ENCODE results near the gene THAP7. TPM values are rescaled to one million over a fixed set of nuclear protein-coding genes. Genes with fewer than 3 reads are reported as not detected.

Gene THAP7
- total RNA-seq, 1 donor from 2014 or later: 37.0 TPM

DNA sequence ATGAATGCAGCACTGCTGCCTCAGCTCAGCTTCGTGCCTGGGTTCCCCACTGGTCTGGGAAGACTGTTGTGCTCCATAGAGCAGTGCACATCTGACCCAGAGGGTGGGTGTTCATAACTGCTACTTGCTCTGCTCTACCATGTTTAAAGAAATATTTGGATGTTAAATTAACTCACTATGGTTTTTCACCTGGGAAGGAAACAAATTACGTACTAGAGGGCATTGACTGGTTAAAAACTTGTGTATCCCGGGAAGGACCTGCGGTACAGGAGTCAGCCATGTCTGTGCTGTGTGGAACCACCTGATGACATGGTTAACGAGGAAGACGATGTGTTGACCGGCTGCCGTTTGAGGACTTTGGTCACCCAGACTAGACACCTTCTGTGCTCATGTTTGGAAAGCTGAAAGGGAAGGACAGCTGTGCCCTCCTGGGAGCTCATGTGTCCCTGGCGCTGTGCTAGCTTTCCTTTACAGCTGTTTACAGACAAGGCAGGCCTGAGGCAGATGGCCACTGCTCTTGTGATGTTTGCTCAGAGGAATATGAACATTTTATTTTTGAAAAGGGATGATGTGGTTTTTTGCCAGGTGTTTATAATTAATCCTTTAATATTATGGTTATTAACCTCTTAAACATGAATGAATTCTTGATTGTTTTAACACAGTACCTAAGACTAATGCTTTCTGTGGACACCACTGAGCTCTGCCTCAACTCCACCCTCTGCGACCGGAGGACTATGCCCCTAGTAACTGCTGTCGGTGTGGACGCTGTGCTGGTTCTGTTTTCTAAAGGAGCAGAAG is 49.2 kb downstream of the THAP7 start:
- Mint-ChIP-seq H3K27me3 (ENCODE audit: low read depth) (peaks cover 17% of the 10 kb centered on the region), H3K4me1 (peaks cover 6% of the 10 kb centered on the region), H3K4me3 (no peak overlapping the region), H3K36me3 (ENCODE audit: low read depth) (peaks cover 11% of the 10 kb centered on the region), H3K9me3 (no peaks in the 10 kb centered on the region), H3K27ac (ENCODE audit: unreplicated experiment) (no peak overlapping the region)
- no peak for DNase-seq (ENCODE audit: low read depth, low spot score)
- TF ChIP-seq, protein P1, sequence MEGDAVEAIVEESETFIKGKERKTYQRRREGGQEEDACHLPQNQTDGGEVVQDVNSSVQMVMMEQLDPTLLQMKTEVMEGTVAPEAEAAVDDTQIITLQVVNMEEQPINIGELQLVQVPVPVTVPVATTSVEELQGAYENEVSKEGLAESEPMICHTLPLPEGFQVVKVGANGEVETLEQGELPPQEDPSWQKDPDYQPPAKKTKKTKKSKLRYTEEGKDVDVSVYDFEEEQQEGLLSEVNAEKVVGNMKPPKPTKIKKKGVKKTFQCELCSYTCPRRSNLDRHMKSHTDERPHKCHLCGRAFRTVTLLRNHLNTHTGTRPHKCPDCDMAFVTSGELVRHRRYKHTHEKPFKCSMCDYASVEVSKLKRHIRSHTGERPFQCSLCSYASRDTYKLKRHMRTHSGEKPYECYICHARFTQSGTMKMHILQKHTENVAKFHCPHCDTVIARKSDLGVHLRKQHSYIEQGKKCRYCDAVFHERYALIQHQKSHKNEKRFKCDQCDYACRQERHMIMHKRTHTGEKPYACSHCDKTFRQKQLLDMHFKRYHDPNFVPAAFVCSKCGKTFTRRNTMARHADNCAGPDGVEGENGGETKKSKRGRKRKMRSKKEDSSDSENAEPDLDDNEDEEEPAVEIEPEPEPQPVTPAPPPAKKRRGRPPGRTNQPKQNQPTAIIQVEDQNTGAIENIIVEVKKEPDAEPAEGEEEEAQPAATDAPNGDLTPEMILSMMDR (conservative IDR thresholded peaks at IDR 0.05): no peak

DNA sequence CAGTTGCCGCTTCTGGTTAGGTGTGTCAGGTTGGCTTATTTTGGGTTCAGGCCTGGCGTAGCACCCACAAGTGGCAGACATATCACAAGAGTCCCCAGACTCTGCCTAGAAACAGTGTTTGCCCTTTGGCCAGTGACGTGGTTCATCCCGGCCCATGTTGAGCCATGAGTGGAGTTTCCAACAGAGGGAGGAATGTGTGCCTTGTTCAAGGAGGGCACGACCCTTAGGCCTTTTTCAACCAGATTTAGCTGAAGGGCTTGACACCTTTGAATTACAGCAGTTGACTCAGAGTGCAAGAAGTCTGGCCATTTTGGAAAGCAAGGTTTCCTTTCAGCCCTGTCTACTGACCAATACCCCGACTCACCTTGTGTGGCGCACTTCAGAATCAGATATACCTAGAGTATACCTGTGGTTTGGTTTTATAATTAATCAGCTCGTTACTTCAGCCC is 50.0 kb downstream of the THAP7 start:
- Mint-ChIP-seq H3K27ac (ENCODE audit: unreplicated experiment) (no peak overlapping the region), H3K4me3 (no peak overlapping the region), H3K9me3 (no peaks in the 10 kb centered on the region), H3K36me3 (ENCODE audit: low read depth) (peaks cover 11% of the 10 kb centered on the region), H3K27me3 (ENCODE audit: low read depth) (peaks cover 10% of the 10 kb centered on the region), H3K4me1 (peaks cover 6% of the 10 kb centered on the region)
- TF ChIP-seq, protein P1 (conservative IDR thresholded peaks at IDR 0.05): no peak
- DNase-seq (ENCODE audit: low read depth, low spot score): no peak

DNA sequence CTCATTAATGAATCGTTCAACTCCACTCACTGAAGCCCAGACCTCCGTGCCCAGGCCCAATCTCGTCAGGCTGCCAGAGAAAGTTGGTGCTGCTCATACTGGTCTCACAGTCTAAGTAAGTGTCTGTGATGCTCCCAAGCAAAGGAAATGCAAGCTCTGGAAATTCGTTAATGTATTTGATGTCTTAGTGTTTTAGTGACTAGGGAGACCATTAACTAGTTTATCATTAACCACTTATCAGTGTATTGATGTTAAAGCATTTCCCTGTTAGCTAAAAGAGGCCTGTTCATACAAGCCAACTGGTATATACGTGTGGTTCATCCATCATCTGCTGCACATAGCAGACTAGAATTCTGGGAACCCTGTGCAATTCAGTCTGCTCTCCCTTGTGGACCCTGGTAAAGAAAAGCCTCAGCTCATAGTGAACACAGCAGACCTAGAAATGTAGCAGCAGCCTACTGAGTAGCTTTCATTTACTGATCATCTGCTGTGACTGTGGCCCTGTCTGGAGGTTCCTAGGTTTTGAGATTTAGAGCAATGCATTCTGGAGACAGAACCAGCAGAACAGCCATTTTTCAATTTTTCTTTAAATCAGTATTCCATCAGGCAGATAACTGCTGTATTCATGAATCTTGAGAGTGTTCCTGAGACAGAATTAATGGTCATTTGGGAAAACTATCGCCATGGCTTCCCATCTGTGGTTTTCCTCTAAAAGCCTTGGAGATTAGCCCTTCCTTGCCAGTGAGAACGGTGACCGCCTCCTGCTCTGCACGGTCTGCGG is 50.6 kb downstream of the THAP7 start:
- peaks cover 11% of the 10 kb centered on the region for H3K36me3 Mint-ChIP-seq (ENCODE audit: low read depth)
- TF ChIP-seq, protein P1 (conservative IDR thresholded peaks at IDR 0.05): no peak
- peaks cover 10% of the 10 kb centered on the region for H3K4me1 Mint-ChIP-seq
- DNase-seq (ENCODE audit: low read depth, low spot score): no peak
- H3K27ac Mint-ChIP-seq (ENCODE audit: unreplicated experiment): no peak overlapping the region
- no peak overlapping the region for H3K4me3 Mint-ChIP-seq
- peaks cover 4% of the 10 kb centered on the region for H3K27me3 Mint-ChIP-seq (ENCODE audit: low read depth)
- no peaks in the 10 kb centered on the region for H3K9me3 Mint-ChIP-seq

DNA sequence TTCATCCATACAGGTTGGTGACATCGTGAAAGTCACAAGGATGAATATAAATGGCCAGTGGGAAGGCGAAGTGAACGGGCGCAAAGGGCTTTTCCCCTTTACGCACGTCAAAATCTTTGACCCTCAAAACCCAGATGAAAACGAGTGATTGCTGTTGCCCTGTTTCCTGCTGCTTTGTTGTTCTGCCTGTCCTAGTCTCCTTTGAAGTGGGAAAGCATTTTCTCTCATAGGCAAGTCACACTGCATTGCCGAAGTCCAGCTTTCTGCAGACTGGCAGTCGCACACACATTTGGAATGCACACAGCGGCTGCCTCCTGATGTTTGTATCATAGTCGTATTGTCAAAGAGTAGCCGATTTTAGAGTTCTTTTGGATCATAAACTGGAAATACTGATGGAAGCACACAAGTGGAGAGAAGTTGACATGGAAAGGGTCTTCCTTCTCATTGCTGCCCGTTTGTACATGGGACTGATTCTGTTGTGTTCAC is 52.2 kb downstream of the THAP7 start:
- Mint-ChIP-seq H3K4me3 (no peak overlapping the region), H3K27ac (ENCODE audit: unreplicated experiment) (no peak overlapping the region), H3K27me3 (ENCODE audit: low read depth) (no peaks in the 10 kb centered on the region), H3K4me1 (peaks cover 23% of the 10 kb centered on the region), H3K9me3 (no peaks in the 10 kb centered on the region), H3K36me3 (ENCODE audit: low read depth) (peaks cover 11% of the 10 kb centered on the region)
- no peak for DNase-seq (ENCODE audit: low read depth, low spot score)
- TF ChIP-seq, protein P1 (conservative IDR thresholded peaks at IDR 0.05): no peak

Small RNAs within 50 kb of the gene (microRNA-seq; reads per million reads assigned to microRNA genes)
- gene MIR649: not detected

Other genes with a start within 250 kb of the THAP7 start
- not detected in 2 replicates for gene SERPIND1, start 228.0 kb downstream of the THAP7 start, total RNA-seq
- 82.0 and 85.8 TPM in 2 replicates for gene PI4KA, start 143.3 kb downstream of the THAP7 start, total RNA-seq
- 20.0 and 20.2 TPM in 2 replicates for gene SNAP29, start 143.1 kb downstream of the THAP7 start, total RNA-seq
- gene CRKL, start 84.7 kb downstream of the THAP7 start, total RNA-seq: 102 and 107 TPM in 2 replicates
- gene AIFM3, start 34.9 kb downstream of the THAP7 start, total RNA-seq: 0.79 and 0.84 TPM in 2 replicates
- gene LZTR1, start 19.8 kb downstream of the THAP7 start, total RNA-seq: 88.7 and 94.5 TPM in 2 replicates
- 3.4 and 4.5 TPM in 2 replicates for gene P2RX6, start 13.0 kb upstream of the THAP7 start, total RNA-seq
- 0.26 and 0.43 TPM in 2 replicates for gene SLC7A4, start 30.4 kb upstream of the THAP7 start, total RNA-seq
- gene LRRC74B, start 43.8 kb upstream of the THAP7 start, total RNA-seq: not detected in 2 replicates

Data from neural crest cell (in vitro differentiated cells).